ENCODE measurements around the gene SCGB1D1. TPM values are rescaled to one million over a fixed set of nuclear protein-coding genes. Genes with fewer than 3 reads are reported as not detected.

Gene SCGB1D1
- total RNA-seq, 1 donor from 2014 or later, result not detected

DNA sequence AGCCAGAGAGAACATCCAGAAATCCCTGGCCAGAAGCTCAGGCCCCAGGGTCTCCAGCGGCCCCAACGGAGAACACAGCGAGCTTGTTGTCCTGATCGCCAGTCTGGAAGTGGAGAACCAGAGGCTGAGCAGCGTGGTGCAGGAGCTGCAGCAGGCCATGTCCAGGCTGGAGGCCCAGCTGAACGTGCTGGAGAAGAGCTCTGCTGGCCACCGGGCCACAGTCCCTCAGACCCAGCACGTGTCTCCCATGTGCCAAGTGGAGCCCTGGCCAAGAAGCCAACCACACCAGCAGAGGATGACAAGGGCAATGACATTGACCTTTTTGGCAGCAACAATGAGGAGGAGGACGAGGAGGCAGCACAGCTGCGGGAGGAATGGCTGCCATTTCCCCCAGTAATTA lies 20.6 kb upstream of the SCGB1D1 start:
- Histone ChIP-seq H3K36me3 (no peaks in the 10 kb centered on the region), H3K4me1 (peaks cover 18% of the 10 kb centered on the region), H3K27me3 (ENCODE audit: low read depth) (peaks cover 57% of the 10 kb centered on the region), H3K4me3 (no peak overlapping the region), H3K27ac (replicated peaks) (peak overlapping the region; percentile 51), H3K9me3 (replicated peaks) (no peaks in the 10 kb centered on the region)
- DNase-seq, result peak; percentile 38
- intact Hi-C loops (cut with micrococcal nuclease), result no loop called here
- TF ChIP-seq, protein P1, sequence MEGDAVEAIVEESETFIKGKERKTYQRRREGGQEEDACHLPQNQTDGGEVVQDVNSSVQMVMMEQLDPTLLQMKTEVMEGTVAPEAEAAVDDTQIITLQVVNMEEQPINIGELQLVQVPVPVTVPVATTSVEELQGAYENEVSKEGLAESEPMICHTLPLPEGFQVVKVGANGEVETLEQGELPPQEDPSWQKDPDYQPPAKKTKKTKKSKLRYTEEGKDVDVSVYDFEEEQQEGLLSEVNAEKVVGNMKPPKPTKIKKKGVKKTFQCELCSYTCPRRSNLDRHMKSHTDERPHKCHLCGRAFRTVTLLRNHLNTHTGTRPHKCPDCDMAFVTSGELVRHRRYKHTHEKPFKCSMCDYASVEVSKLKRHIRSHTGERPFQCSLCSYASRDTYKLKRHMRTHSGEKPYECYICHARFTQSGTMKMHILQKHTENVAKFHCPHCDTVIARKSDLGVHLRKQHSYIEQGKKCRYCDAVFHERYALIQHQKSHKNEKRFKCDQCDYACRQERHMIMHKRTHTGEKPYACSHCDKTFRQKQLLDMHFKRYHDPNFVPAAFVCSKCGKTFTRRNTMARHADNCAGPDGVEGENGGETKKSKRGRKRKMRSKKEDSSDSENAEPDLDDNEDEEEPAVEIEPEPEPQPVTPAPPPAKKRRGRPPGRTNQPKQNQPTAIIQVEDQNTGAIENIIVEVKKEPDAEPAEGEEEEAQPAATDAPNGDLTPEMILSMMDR (IDR thresholded peaks at IDR 0.05; ENCODE audit: borderline replicate concordance), result no peak

DNA sequence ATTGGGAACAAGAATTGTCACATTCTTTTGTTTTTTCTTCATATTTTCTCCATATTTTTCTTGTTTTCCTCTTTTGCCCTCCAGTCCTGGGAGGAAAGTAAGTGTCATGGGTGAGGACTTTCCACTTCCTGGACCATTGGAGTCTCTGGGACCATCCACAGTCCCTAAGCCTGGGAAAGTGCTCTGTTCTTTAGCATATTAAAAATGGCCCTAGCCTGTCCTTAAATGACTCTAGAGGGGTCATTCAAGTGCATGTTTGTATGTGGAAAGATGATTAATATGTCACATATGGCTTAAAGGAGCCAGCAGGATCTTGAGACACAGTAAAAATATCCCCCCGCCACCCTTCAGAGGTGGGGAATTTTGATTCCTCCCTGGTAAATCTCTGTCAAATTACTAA lies 20.1 kb upstream of the SCGB1D1 start:
- H3K27ac ChIP-seq (replicated peaks), result peak overlapping the region; percentile 51
- TF ChIP-seq, protein P1 (IDR thresholded peaks at IDR 0.05; ENCODE audit: borderline replicate concordance), result no peak
- no peak for DNase-seq
- intact Hi-C loops (cut with micrococcal nuclease), result loop anchor here (10.0 kb wide), 1 partner anchor 135 kb away; no protein-coding TSS in a partner anchor
- H3K4me1 ChIP-seq, result peaks cover 18% of the 10 kb centered on the region
- peaks cover 58% of the 10 kb centered on the region for H3K27me3 ChIP-seq (ENCODE audit: low read depth)
- no peaks in the 10 kb centered on the region for H3K9me3 ChIP-seq (replicated peaks)
- no peak overlapping the region for H3K4me3 ChIP-seq
- H3K36me3 ChIP-seq, result no peaks in the 10 kb centered on the region

DNA sequence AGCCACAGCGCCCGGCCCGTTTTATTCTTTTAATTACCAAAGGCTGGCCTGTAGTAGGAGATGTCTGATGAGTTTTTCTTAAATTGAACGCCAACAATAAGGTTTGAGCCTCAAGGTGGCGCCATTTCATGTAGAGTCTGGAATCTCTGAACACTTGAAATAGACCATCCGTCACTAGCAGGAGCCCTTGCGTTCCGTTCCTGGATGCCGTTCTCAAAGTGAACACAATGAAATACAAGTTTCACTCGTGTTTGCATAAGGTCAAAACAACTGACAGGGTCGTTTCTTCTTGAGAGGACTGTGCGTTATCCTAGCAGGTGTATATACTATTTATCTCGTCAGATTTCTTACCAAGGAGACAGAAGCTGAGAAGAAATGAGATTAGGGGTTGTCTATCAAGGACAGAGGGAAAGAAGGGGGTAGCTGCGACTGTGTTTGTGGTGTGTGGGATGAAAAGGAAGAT lies 18.7 kb upstream of the SCGB1D1 start:
- TF ChIP-seq, protein P1 (IDR thresholded peaks at IDR 0.05; ENCODE audit: borderline replicate concordance), result peak; percentile 73
- intact Hi-C loops (cut with micrococcal nuclease), result loop anchor here (10.0 kb wide), 1 partner anchor 134 kb away; no protein-coding TSS in a partner anchor
- H3K4me1 ChIP-seq, result peaks cover 18% of the 10 kb centered on the region
- H3K27me3 ChIP-seq (ENCODE audit: low read depth), result peaks cover 58% of the 10 kb centered on the region
- H3K36me3 ChIP-seq, result no peaks in the 10 kb centered on the region
- no peaks in the 10 kb centered on the region for H3K9me3 ChIP-seq (replicated peaks)
- DNase-seq, result peak; percentile 58
- H3K4me3 ChIP-seq, result no peak overlapping the region
- peak overlapping the region; percentile 51 for H3K27ac ChIP-seq (replicated peaks)

DNA sequence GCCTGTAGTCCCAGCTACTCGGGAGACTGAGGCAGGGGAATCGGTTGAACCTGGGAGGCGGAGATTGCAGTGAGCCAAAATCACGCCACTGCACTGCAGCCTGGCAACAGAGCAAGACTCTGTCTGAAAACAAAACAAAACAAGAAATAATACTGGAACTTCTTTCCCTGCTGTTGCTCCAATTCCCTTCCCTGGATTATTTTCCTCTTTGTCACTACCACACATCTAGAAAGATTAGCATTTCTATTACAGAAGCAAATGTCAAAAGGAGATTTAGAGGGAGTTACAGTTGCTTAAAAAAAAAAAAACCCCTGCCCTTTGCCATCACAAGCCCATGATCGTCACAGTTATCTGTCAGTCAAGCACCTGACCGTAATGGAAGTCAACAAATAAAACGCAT lies 17.7 kb upstream of the SCGB1D1 start:
- Histone ChIP-seq H3K9me3 (replicated peaks) (no peaks in the 10 kb centered on the region), H3K4me1 (peaks cover 18% of the 10 kb centered on the region), H3K4me3 (no peak overlapping the region), H3K27me3 (ENCODE audit: low read depth) (peaks cover 52% of the 10 kb centered on the region), H3K36me3 (no peaks in the 10 kb centered on the region), H3K27ac (replicated peaks) (peak overlapping the region; percentile 51)
- intact Hi-C loops (cut with micrococcal nuclease), result loop anchor here (10.0 kb wide), 1 partner anchor 133 kb away; no protein-coding TSS in a partner anchor
- no peak for DNase-seq
- TF ChIP-seq, protein P1 (IDR thresholded peaks at IDR 0.05; ENCODE audit: borderline replicate concordance), result no peak

DNA sequence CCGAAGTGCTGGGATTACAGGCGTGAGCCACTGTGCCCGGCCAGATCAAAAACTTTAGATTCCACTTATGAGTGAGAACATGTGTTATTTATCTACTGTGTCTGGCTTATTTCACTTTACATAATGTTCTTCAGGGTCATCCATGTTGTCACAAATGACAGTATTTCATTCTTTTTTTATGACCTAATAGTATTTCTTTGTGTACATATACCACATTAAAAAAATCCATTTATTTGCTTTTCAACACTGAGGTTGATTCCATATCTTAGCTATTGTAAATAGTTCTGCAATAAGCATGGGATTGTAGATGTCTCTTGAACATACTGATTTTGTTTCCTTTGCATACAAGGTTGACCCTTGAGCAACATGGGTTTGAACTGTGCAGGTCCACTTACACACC lies 13.2 kb upstream of the SCGB1D1 start:
- intact Hi-C loops (cut with micrococcal nuclease), result loop anchor here (10.0 kb wide), 1 partner anchor 128 kb away; no protein-coding TSS in a partner anchor
- TF ChIP-seq, protein P1 (IDR thresholded peaks at IDR 0.05; ENCODE audit: borderline replicate concordance), result no peak
- peaks cover 42% of the 10 kb centered on the region for H3K27me3 ChIP-seq (ENCODE audit: low read depth)
- H3K4me3 ChIP-seq, result no peak overlapping the region
- no peak for DNase-seq
- H3K36me3 ChIP-seq, result no peaks in the 10 kb centered on the region
- H3K27ac ChIP-seq (replicated peaks), result no peak overlapping the region
- no peaks in the 10 kb centered on the region for H3K4me1 ChIP-seq
- peaks cover 10% of the 10 kb centered on the region for H3K9me3 ChIP-seq (replicated peaks)
